Stimulated activated CD8-positive, alpha-beta memory T cell treated with anti-CD3 and anti-CD28 coated beads, Interleukin-7, amount 100 ng/mL, for 1 hour (primary cell): ENCODE measurements around the gene ZBTB11.
"Not testable (repeated sequence)": the region's sequence is repeated elsewhere in the genome, so short reads cannot be mapped to it uniquely, and the experiment has no call there.

Experiments
- DNase-seq, 2 donors: peaks; one replicate each; pipeline ENCODE4 v3.0.0-alpha.2; 2020; ENCODE audit warnings: low read depth in 2 of 2

ZBTB11 gene

GRCh38 chr3:101618726-101619125, 58.2 kb downstream of the ZBTB11 start:
- DNase-seq = no peak

- DNase-seq = no peak
Measured at GRCh38 chr3:101617478-101617877, 59.5 kb downstream of the ZBTB11 start.

DNA sequence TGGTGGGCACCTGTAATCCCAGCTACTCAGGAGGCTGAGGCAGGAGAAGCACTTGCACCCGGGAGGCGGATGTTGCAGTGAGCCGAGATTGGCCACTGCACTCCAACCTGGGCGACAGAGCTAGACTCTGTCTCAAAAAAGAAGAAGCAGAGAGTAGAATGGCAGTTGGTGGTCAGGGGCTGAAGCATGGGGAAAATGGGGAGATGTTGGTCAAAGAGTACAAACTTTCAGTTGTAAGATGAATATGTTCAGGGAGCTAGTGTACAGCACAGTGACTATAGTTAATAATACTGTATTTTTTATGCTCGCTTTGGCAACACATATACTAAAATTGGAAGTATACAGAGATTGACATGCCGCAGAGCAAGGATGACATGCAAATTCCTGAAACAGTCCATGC, 61.4 kb downstream of the ZBTB11 start:
- no peak for DNase-seq

GRCh38 chr3:101613014-101613413, 63.9 kb downstream of the ZBTB11 start:
- DNase-seq = not testable (repeated sequence)

DNA sequence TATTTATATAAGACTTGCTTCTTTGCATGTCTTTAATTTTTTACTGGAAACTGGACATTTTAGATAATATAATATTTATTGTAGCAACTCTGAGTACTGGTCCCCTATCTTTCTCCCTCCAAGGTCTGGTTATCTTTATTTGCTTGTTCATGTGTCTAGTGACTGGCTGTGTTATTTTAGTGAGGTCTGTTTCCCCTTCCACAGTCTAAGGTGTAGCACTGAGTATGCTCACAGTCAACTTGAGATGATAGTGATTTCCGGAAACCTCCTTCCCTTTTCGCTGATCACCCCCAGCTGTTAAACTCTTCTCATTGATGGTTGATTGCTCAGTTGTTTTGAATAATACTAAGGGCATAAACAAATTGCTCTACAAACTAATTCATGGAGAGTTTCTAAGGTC, 65.9 kb downstream of the ZBTB11 start:
- DNase-seq = no peak

DNA sequence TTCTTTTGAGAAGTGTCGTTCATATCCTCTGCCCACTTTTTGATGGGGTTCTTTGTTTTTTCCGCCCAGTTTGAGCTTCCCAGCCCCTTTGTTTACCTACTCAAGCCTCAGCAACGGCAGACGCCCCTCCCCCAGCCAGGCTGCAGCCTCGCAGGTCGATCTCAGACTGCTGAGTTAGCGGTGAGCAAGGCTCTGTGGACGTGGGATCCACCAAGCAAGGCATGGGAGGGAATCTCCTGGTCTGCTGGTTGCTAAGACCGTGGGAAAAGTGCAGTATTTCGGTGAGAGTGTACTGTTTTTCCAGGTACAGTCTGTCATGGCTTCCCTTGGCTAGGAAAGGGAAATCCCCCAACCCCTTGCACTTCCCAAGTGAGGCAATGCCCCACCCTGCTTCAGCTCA, 71.5 kb downstream of the ZBTB11 start:
- DNase-seq = not testable (repeated sequence)

- no peak for DNase-seq
Measured at GRCh38 chr3:101603184-101603583, 73.7 kb downstream of the ZBTB11 start.

DNA sequence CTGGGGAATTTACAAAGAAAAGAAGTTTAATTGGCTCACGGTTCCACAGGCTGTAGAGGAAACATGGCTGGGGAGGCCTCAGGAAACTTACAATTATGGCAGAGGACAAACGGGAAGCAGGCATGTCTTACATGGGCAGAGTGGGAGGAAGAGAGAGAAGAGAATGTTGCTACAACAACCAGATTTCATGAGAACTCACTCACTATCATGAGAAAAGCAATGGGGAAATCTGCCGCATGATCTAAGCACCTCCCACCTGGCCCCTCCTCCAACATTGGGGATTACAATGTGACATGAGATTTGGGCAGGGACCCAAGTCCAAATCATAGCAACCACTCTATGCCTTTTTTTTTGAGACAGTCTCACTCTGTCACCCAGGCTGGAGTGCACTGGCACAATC, 74.2 kb downstream of the ZBTB11 start:
- DNase-seq = no peak
